ENCODE data around the gene RPS15. TPM values are rescaled to one million over a fixed set of nuclear protein-coding genes. Genes with fewer than 3 reads are reported as not detected.

Gene RPS15
- total RNA-seq, 1 donor from 2014 or later = 1,918 TPM

GRCh38 chr19:1420590-1420989 is 17.6 kb upstream of the RPS15 start:
- H3K4me3 Mint-ChIP-seq = no peak overlapping the region
- Histone ChIP-seq H3K36me3 (no peaks in the 10 kb centered on the region), H3K9me3 (ENCODE audit: low read depth) (no peaks in the 10 kb centered on the region), H3K9ac (no peak overlapping the region), H3F3A (ENCODE audit: low read depth) (peaks cover 8% of the 10 kb centered on the region), H3K4me2 (no peak overlapping the region), H2AFZ (replicated peaks) (no peak overlapping the region), H3K4me3 (no peak overlapping the region), H3K79me2 (ENCODE audit: low read depth) (peaks cover 86% of the 10 kb centered on the region), H3K27me3 (no peaks in the 10 kb centered on the region), H3K27ac (no peak overlapping the region), H3K4me1 (peaks cover 14% of the 10 kb centered on the region), H4K20me1 (ENCODE audit: low read depth) (peaks cover 93% of the 10 kb centered on the region)
- TF ChIP-seq EZH2phosphoT487 (IDR thresholded peaks at IDR 0.05) (no peak), CTCF (IDR thresholded peaks at IDR 0.05) (no peak), EZH2 (IDR thresholded peaks at IDR 0.05) (no peak)
- H3K27ac Mint-ChIP-seq = no peak overlapping the region
- peaks cover 35% of the 10 kb centered on the region for H3K36me3 Mint-ChIP-seq
- H3K4me1 Mint-ChIP-seq = peaks cover 55% of the 10 kb centered on the region
- H3K27me3 Mint-ChIP-seq (ENCODE audit: insufficient read depth, low read depth) = peaks cover 4% of the 10 kb centered on the region
- no peaks in the 10 kb centered on the region for H3K9me3 Mint-ChIP-seq
- no peak for DNase-seq (ENCODE audit: low spot score)

GRCh38 chr19:1421218-1421957 is 16.8 kb upstream of the RPS15 start:
- Histone ChIP-seq H3K4me3 (no peak overlapping the region), H3F3A (ENCODE audit: low read depth) (peaks cover 8% of the 10 kb centered on the region), H3K27me3 (no peaks in the 10 kb centered on the region), H4K20me1 (ENCODE audit: low read depth) (peaks cover 93% of the 10 kb centered on the region), H3K27ac (no peak overlapping the region), H3K9ac (no peak overlapping the region), H3K4me1 (peaks cover 14% of the 10 kb centered on the region), H3K36me3 (no peaks in the 10 kb centered on the region), H2AFZ (replicated peaks) (no peak overlapping the region), H3K79me2 (ENCODE audit: low read depth) (peaks cover 85% of the 10 kb centered on the region), H3K9me3 (ENCODE audit: low read depth) (no peaks in the 10 kb centered on the region), H3K4me2 (no peak overlapping the region)
- no peak for DNase-seq (ENCODE audit: low spot score)
- Mint-ChIP-seq H3K4me1 (peaks cover 55% of the 10 kb centered on the region), H3K9me3 (no peaks in the 10 kb centered on the region), H3K36me3 (peaks cover 35% of the 10 kb centered on the region), H3K27ac (no peak overlapping the region), H3K4me3 (no peak overlapping the region), H3K27me3 (ENCODE audit: insufficient read depth, low read depth) (peaks cover 4% of the 10 kb centered on the region)
- TF ChIP-seq CTCF (IDR thresholded peaks at IDR 0.05) (no peak), EZH2phosphoT487 (IDR thresholded peaks at IDR 0.05) (no peak), EZH2 (IDR thresholded peaks at IDR 0.05) (no peak)

GRCh38 chr19:1421958-1422305 is 16.3 kb upstream of the RPS15 start:
- Histone ChIP-seq H3K4me3 (no peak overlapping the region), H3K4me1 (peaks cover 13% of the 10 kb centered on the region), H2AFZ (replicated peaks) (no peak overlapping the region), H3F3A (ENCODE audit: low read depth) (peaks cover 8% of the 10 kb centered on the region), H3K27ac (no peak overlapping the region), H4K20me1 (ENCODE audit: low read depth) (peaks cover 93% of the 10 kb centered on the region), H3K9me3 (ENCODE audit: low read depth) (no peaks in the 10 kb centered on the region), H3K4me2 (no peak overlapping the region), H3K79me2 (ENCODE audit: low read depth) (peaks cover 85% of the 10 kb centered on the region), H3K36me3 (no peaks in the 10 kb centered on the region), H3K27me3 (no peaks in the 10 kb centered on the region), H3K9ac (no peak overlapping the region)
- Mint-ChIP-seq H3K4me3 (no peak overlapping the region), H3K27ac (no peak overlapping the region), H3K36me3 (peaks cover 35% of the 10 kb centered on the region), H3K27me3 (ENCODE audit: insufficient read depth, low read depth) (peaks cover 4% of the 10 kb centered on the region), H3K4me1 (peaks cover 56% of the 10 kb centered on the region), H3K9me3 (no peaks in the 10 kb centered on the region)
- TF ChIP-seq EZH2 (IDR thresholded peaks at IDR 0.05) (no peak), EZH2phosphoT487 (IDR thresholded peaks at IDR 0.05) (no peak), CTCF (IDR thresholded peaks at IDR 0.05) (no peak)
- DNase-seq (ENCODE audit: low spot score) = no peak

Data from neural progenitor cell (in vitro differentiated cells).